Ascending aorta (tissue), 2 donors: ENCODE data around the gene GTPBP1. TPM values are rescaled to one million over a fixed set of nuclear protein-coding genes. Genes with fewer than 3 reads are reported as not detected.
A peak's percentile ranks its signal among the peaks of the same experiment; 100 is the strongest.

Experiments
- DNase-seq, 2 donors: peaks; one replicate each; pipeline ENCODE4 v3.0.0-alpha.2; 2019; ENCODE audit warnings: low spot score in 2 of 2
- H3K27ac ChIP-seq, 2 donors: fragments of 200-600 bp; sonication (generic); one replicate each; pipeline ENCODE4 v1.5.1; 2016 to 2017; ENCODE audit warnings: mild to moderate bottlenecking in 1 of 2
- H3K27me3 ChIP-seq: fragments of 200-600 bp; sonication (generic); one replicate; pipeline ENCODE4 v1.5.1; 2017
- H3K36me3 ChIP-seq, 2 donors: fragments of 200-600 bp; sonication (generic); one replicate each; pipeline ENCODE4 v1.5.1; 2016
- H3K4me1 ChIP-seq, 2 donors: fragments of 200-600 bp; sonication (generic); one replicate each; pipeline ENCODE4 v1.5.1; 2016 to 2017; ENCODE audit warnings: mild to moderate bottlenecking in 1 of 2
- H3K4me3 ChIP-seq, 2 donors: fragments of 200-600 bp; sonication (generic); one replicate each; pipeline ENCODE4 v1.5.1; 2016 to 2017; ENCODE audit warnings: mild to moderate bottlenecking in 1 of 2
- H3K9me3 ChIP-seq, 2 donors: fragments of 200-600 bp; sonication (generic); one replicate each; pipeline ENCODE4 v1.5.1; 2016
- CTCF ChIP-seq, 3 experiments: fragments of 200-600 bp in 2 of 3; fragments of 450-650 bp in 1 of 3; sonication (generic) in 2 of 3; IDR thresholded peaks; one replicate each; pipeline ENCODE4 v1.5.1; 2016 to 2019; ENCODE audit warnings: antibody characterized with exemption in 3 of 3, mild to moderate bottlenecking in 1 of 3, moderate library complexity in 1 of 3
- intact Hi-C: fragments of 100-400 bp; cut with DNase I; formaldehyde crosslinking; loops from one replicate; pipeline ENCODE4 v1.15.1; 2023
- total RNA-seq: library from RNA; depleted of rRNA; stranded (reverse); fragments of >200 nt; gene quantifications from one replicate; pipeline ENCODE4 v1.1.0, GENCODE V29; 2016

GTPBP1 gene
- total RNA-seq, 1 donor from 2014 or later, result 89.5 TPM

- TF ChIP-seq CTCF (IDR thresholded peaks at IDR 0.05), result no peak
- no peak for DNase-seq
- intact Hi-C loops, result no loop called here
- H3K4me3 ChIP-seq, result no peak overlapping the region
- peaks cover 11 to 16% of the 10 kb centered on the region in 2 donors for H3K36me3 ChIP-seq
- H3K9me3 ChIP-seq, result no peaks in the 10 kb centered on the region
- no peaks in the 10 kb centered on the region for H3K27me3 ChIP-seq
- no peaks in the 10 kb centered on the region for H3K4me1 ChIP-seq
- H3K27ac ChIP-seq, result no peak overlapping the region
Observed at GRCh38 chr22:38775656-38776055, 69.9 kb downstream of the GTPBP1 start.

- no peaks in the 10 kb centered on the region for H3K9me3 ChIP-seq
- H3K36me3 ChIP-seq, result peaks cover 11 to 16% of the 10 kb centered on the region in 2 donors
- no peak overlapping the region for H3K4me3 ChIP-seq
- H3K4me1 ChIP-seq, result no peaks in the 10 kb centered on the region
- intact Hi-C loops, result no loop called here
- TF ChIP-seq CTCF (IDR thresholded peaks at IDR 0.05), result no peak
- H3K27me3 ChIP-seq, result no peaks in the 10 kb centered on the region
- DNase-seq, result no peak
- H3K27ac ChIP-seq, result no peak overlapping the region
Observed at GRCh38 chr22:38776086-38776485, 70.3 kb downstream of the GTPBP1 start.

- H3K36me3 ChIP-seq, result peaks cover 11 to 16% of the 10 kb centered on the region in 2 donors
- no peaks in the 10 kb centered on the region for H3K4me1 ChIP-seq
- no peaks in the 10 kb centered on the region for H3K27me3 ChIP-seq
- intact Hi-C loops, result no loop called here
- no peak for DNase-seq
- H3K9me3 ChIP-seq, result no peaks in the 10 kb centered on the region
- no peak overlapping the region for H3K27ac ChIP-seq
- H3K4me3 ChIP-seq, result no peak overlapping the region
- TF ChIP-seq CTCF (IDR thresholded peaks at IDR 0.05), result no peak
Observed at GRCh38 chr22:38777087-38777671, 71.4 kb downstream of the GTPBP1 start.

- Histone ChIP-seq H3K36me3 (peaks cover 11 to 16% of the 10 kb centered on the region in 2 donors), H3K4me3 (no peak overlapping the region), H3K27me3 (no peaks in the 10 kb centered on the region), H3K27ac (no peak overlapping the region), H3K4me1 (peaks cover 0 to 12% of the 10 kb centered on the region in 2 donors), H3K9me3 (no peaks in the 10 kb centered on the region)
- no peak for DNase-seq
- TF ChIP-seq CTCF (IDR thresholded peaks at IDR 0.05), result no peak
- intact Hi-C loops, result loop anchor here (10.0 kb wide), 2 partner anchors 474 to 534 kb away; partner anchors contain the start of gene RPL3
Observed at GRCh38 chr22:38781033-38781432, 75.3 kb downstream of the GTPBP1 start.

- peak overlapping the region; percentile 34 to 41 for H3K27ac ChIP-seq
- H3K9me3 ChIP-seq, result no peaks in the 10 kb centered on the region
- H3K36me3 ChIP-seq, result peaks cover 11 to 16% of the 10 kb centered on the region in 2 donors
- peaks cover 0 to 25% of the 10 kb centered on the region in 2 donors for H3K4me1 ChIP-seq
- TF ChIP-seq CTCF (IDR thresholded peaks at IDR 0.05), result no peak
- H3K4me3 ChIP-seq, result no peak overlapping the region
- DNase-seq, result no peak
- no peaks in the 10 kb centered on the region for H3K27me3 ChIP-seq
- intact Hi-C loops, result loop anchor here (10.0 kb wide), 2 partner anchors 472 to 532 kb away; partner anchors contain the start of gene RPL3
Observed at GRCh38 chr22:38782402-38783094, 76.8 kb downstream of the GTPBP1 start.

Other genes with a start within 250 kb of the GTPBP1 start
- gene KDELR3, start 237.8 kb upstream of the GTPBP1 start, total RNA-seq, result 11.8 TPM
- 837 TPM for gene DDX17, start 199.6 kb upstream of the GTPBP1 start, total RNA-seq
- gene DMC1, start 135.8 kb upstream of the GTPBP1 start, total RNA-seq, result not detected
- 0.43 TPM for gene FAM227A, start 49.6 kb upstream of the GTPBP1 start, total RNA-seq
- gene CBY1, start 49.3 kb upstream of the GTPBP1 start, total RNA-seq, result 14.0 TPM
- gene TOMM22, start 24.0 kb upstream of the GTPBP1 start, total RNA-seq, result 19.3 TPM
- 153 TPM for gene JOSD1, start 5.0 kb upstream of the GTPBP1 start, total RNA-seq
- 896 TPM for gene SUN2, start 50.1 kb downstream of the GTPBP1 start, total RNA-seq
- gene DNAL4, start 88.2 kb downstream of the GTPBP1 start, total RNA-seq, result 18.0 TPM
- 46.3 TPM for gene NPTXR, start 138.1 kb downstream of the GTPBP1 start, total RNA-seq
- 159 TPM for gene CBX6, start 166.3 kb downstream of the GTPBP1 start, total RNA-seq